Central memory CD8-positive, alpha-beta T cell (primary cell): ENCODE measurements around the gene CD300LF.

Experiments used
- ATAC-seq: fragments of 150-1000 bp; cut with Tn5 transposase; replicated peaks from 2 replicates; pipeline ENCODE4 v1.10.0; 2022; ENCODE audit warnings: mild to moderate bottlenecking, moderate FRiP score, moderate number of reproducible peaks; ENCODE audit not compliant: poor library complexity, severe bottlenecking; ENCODE audit errors: extremely low read depth
- DNase-seq, 2 donors: peaks; one replicate each; pipeline ENCODE4 v3.0.0; 2021; ENCODE audit warnings: low spot score in 2 of 2
- H3K27ac Mint-ChIP-seq: one replicate; pipeline ENCODE4 v1.8.0; 2022; ENCODE audit warnings: low read depth, mild to moderate bottlenecking, moderate library complexity, mixed read lengths
- H3K27me3 Mint-ChIP-seq: one replicate; pipeline ENCODE4 v1.8.0; 2022; ENCODE audit warnings: mixed read lengths
- H3K36me3 Mint-ChIP-seq: one replicate; pipeline ENCODE4 v1.8.0; 2022; ENCODE audit warnings: mild to moderate bottlenecking, moderate library complexity, mixed read lengths; ENCODE audit not compliant: insufficient read depth
- H3K4me1 Mint-ChIP-seq: one replicate; pipeline ENCODE4 v1.8.0; 2022; ENCODE audit warnings: mixed read lengths
- H3K4me3 Mint-ChIP-seq: one replicate; pipeline ENCODE4 v1.8.0; 2022; ENCODE audit warnings: mild to moderate bottlenecking, moderate library complexity, mixed read lengths
- H3K9me3 Mint-ChIP-seq: one replicate; pipeline ENCODE4 v1.8.0; 2022; ENCODE audit warnings: mixed read lengths

CD300LF gene

GRCh38 chr17:74715144-74715543 lies 2.4 kb upstream of the CD300LF start:
- peaks cover 19% of the 10 kb centered on the region for H3K4me1 Mint-ChIP-seq
- H3K4me3 Mint-ChIP-seq = no peak overlapping the region
- ATAC-seq (no peak), DNase-seq (no peak)
- no peaks in the 10 kb centered on the region for H3K36me3 Mint-ChIP-seq
- peaks cover 29% of the 10 kb centered on the region for H3K27me3 Mint-ChIP-seq
- no peaks in the 10 kb centered on the region for H3K9me3 Mint-ChIP-seq
- H3K27ac Mint-ChIP-seq = no peak overlapping the region

- DNase-seq (no peak), ATAC-seq (no peak)
- Mint-ChIP-seq H3K36me3 (no peaks in the 10 kb centered on the region), H3K27me3 (peaks cover 29% of the 10 kb centered on the region), H3K27ac (no peak overlapping the region), H3K9me3 (no peaks in the 10 kb centered on the region), H3K4me3 (no peak overlapping the region), H3K4me1 (peaks cover 19% of the 10 kb centered on the region)
These were observed 540 bp upstream of the CD300LF start for GRCh38 chr17:74713171-74713755.

- Mint-ChIP-seq H3K9me3 (no peaks in the 10 kb centered on the region), H3K4me3 (peak overlapping the region; percentile 36), H3K4me1 (peaks cover 19% of the 10 kb centered on the region), H3K36me3 (no peaks in the 10 kb centered on the region), H3K27me3 (peaks cover 29% of the 10 kb centered on the region), H3K27ac (peak overlapping the region; percentile 16)
- no peak for ATAC-seq
- no peak for DNase-seq
These were observed 422 bp downstream of the CD300LF start for GRCh38 chr17:74712301-74712700.

GRCh38 chr17:74711058-74711824 lies 1.5 kb downstream of the CD300LF start:
- H3K27ac Mint-ChIP-seq = peak overlapping the region; percentile 1
- no peak overlapping the region for H3K4me3 Mint-ChIP-seq
- no peaks in the 10 kb centered on the region for H3K36me3 Mint-ChIP-seq
- H3K27me3 Mint-ChIP-seq = peaks cover 29% of the 10 kb centered on the region
- peaks cover 19% of the 10 kb centered on the region for H3K4me1 Mint-ChIP-seq
- H3K9me3 Mint-ChIP-seq = no peaks in the 10 kb centered on the region
- no peak for DNase-seq
- ATAC-seq = no peak

GRCh38 chr17:74704544-74704943 lies 8.2 kb downstream of the CD300LF start:
- DNase-seq (no peak), ATAC-seq (no peak)
- Mint-ChIP-seq H3K36me3 (no peaks in the 10 kb centered on the region), H3K27ac (no peak overlapping the region), H3K4me3 (no peak overlapping the region), H3K4me1 (no peaks in the 10 kb centered on the region), H3K27me3 (peaks cover 12% of the 10 kb centered on the region), H3K9me3 (no peaks in the 10 kb centered on the region)

- Mint-ChIP-seq H3K9me3 (no peaks in the 10 kb centered on the region), H3K4me1 (no peaks in the 10 kb centered on the region), H3K27ac (no peak overlapping the region), H3K36me3 (no peaks in the 10 kb centered on the region), H3K4me3 (no peak overlapping the region), H3K27me3 (peaks cover 12% of the 10 kb centered on the region)
- ATAC-seq = no peak
- DNase-seq = no peak
These were observed 9.4 kb downstream of the CD300LF start for GRCh38 chr17:74703311-74703710.

- ATAC-seq (no peak), DNase-seq (no peak)
- no peak overlapping the region for H3K4me3 Mint-ChIP-seq
- no peaks in the 10 kb centered on the region for H3K9me3 Mint-ChIP-seq
- no peaks in the 10 kb centered on the region for H3K36me3 Mint-ChIP-seq
- peaks cover 12% of the 10 kb centered on the region for H3K27me3 Mint-ChIP-seq
- no peaks in the 10 kb centered on the region for H3K4me1 Mint-ChIP-seq
- H3K27ac Mint-ChIP-seq = no peak overlapping the region
These were observed 10.4 kb downstream of the CD300LF start for GRCh38 chr17:74702116-74702871.

GRCh38 chr17:74699236-74699635 lies 13.5 kb downstream of the CD300LF start:
- H3K27ac Mint-ChIP-seq = no peak overlapping the region
- H3K36me3 Mint-ChIP-seq = no peaks in the 10 kb centered on the region
- peaks cover 29% of the 10 kb centered on the region for H3K27me3 Mint-ChIP-seq
- H3K4me1 Mint-ChIP-seq = no peaks in the 10 kb centered on the region
- no peaks in the 10 kb centered on the region for H3K9me3 Mint-ChIP-seq
- no peak overlapping the region for H3K4me3 Mint-ChIP-seq
- no peak for ATAC-seq
- no peak for DNase-seq

- H3K27me3 Mint-ChIP-seq = peaks cover 36% of the 10 kb centered on the region
- no peak overlapping the region for H3K27ac Mint-ChIP-seq
- ATAC-seq = no peak
- H3K4me1 Mint-ChIP-seq = no peaks in the 10 kb centered on the region
- no peaks in the 10 kb centered on the region for H3K9me3 Mint-ChIP-seq
- no peaks in the 10 kb centered on the region for H3K36me3 Mint-ChIP-seq
- DNase-seq = no peak
- no peak overlapping the region for H3K4me3 Mint-ChIP-seq
These were observed 14.7 kb downstream of the CD300LF start for GRCh38 chr17:74698069-74698468.

GRCh38 chr17:74697515-74697914 lies 15.2 kb downstream of the CD300LF start:
- no peak overlapping the region for H3K27ac Mint-ChIP-seq

GRCh38 chr17:74695629-74696028 lies 17.1 kb downstream of the CD300LF start:
- no peaks in the 10 kb centered on the region for H3K4me1 Mint-ChIP-seq
- ATAC-seq (no peak), DNase-seq (no peak)
- H3K4me3 Mint-ChIP-seq = no peak overlapping the region
- no peak overlapping the region for H3K27ac Mint-ChIP-seq
- H3K9me3 Mint-ChIP-seq = no peaks in the 10 kb centered on the region
- peaks cover 2% of the 10 kb centered on the region for H3K36me3 Mint-ChIP-seq
- peaks cover 38% of the 10 kb centered on the region for H3K27me3 Mint-ChIP-seq

More at GRCh38 chr17:74697515-74697914, 15.2 kb downstream of the CD300LF start:
- Mint-ChIP-seq H3K4me3 (no peak overlapping the region), H3K36me3 (peaks cover 2% of the 10 kb centered on the region), H3K9me3 (no peaks in the 10 kb centered on the region), H3K4me1 (no peaks in the 10 kb centered on the region), H3K27me3 (peaks cover 36% of the 10 kb centered on the region)
- ATAC-seq (no peak), DNase-seq (no peak)

DNA sequence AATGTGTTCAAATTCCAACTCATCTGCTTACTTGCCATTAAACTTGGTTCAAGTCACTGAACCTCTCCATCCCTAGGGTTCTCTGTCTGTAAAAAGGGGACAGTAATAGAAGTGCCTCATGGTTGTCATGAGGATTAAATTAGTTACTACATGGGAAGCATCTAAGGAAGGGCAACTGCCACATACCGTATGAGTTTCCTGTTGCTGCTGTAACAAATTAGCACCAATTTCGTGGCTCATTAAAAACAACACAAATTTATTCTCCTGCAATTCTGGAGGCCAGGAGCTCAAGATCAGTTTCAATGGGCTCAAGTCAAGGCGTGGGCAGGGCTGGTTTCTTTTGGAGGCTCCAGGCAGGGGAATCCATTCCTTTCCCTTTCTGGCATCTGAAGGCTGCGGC lies 18.6 kb downstream of the CD300LF start:
- H3K27me3 Mint-ChIP-seq = peaks cover 38% of the 10 kb centered on the region
- H3K36me3 Mint-ChIP-seq = peaks cover 2% of the 10 kb centered on the region
- no peaks in the 10 kb centered on the region for H3K4me1 Mint-ChIP-seq
- ATAC-seq (no peak), DNase-seq (no peak)
- no peaks in the 10 kb centered on the region for H3K9me3 Mint-ChIP-seq
- no peak overlapping the region for H3K4me3 Mint-ChIP-seq
- H3K27ac Mint-ChIP-seq = no peak overlapping the region

GRCh38 chr17:74691151-74691550 lies 21.6 kb downstream of the CD300LF start:
- no peak overlapping the region for H3K4me3 Mint-ChIP-seq
- H3K4me1 Mint-ChIP-seq = no peaks in the 10 kb centered on the region
- H3K27me3 Mint-ChIP-seq = peaks cover 30% of the 10 kb centered on the region

More at GRCh38 chr17:74691151-74691550, 21.6 kb downstream of the CD300LF start:
- DNase-seq = no peak
- H3K9me3 Mint-ChIP-seq = no peaks in the 10 kb centered on the region
- ATAC-seq = no peak
- H3K36me3 Mint-ChIP-seq = peaks cover 2% of the 10 kb centered on the region
- no peak overlapping the region for H3K27ac Mint-ChIP-seq
